Endothelial cell of umbilical vein (primary cell): ENCODE data around the gene IL17REL.

Experiments
- CTCF ChIP-seq, 2 donors: IDR thresholded peaks; 1 replicate in 1 of 2; 2 replicates in 1 of 2; pipeline ENCODE4 v1.5.1; 2011; ENCODE audit warnings: low read length in 2 of 2, mild to moderate bottlenecking in 2 of 2, moderate library complexity in 2 of 2, control low read depth in 1 of 2, inconsistent platforms in 1 of 2, low read depth in 1 of 2; ENCODE audit not compliant: insufficient read depth in 1 of 2; ENCODE audit errors: extremely low read depth in 1 of 2
- EZH2 ChIP-seq: IDR thresholded peaks from 2 replicates; pipeline ENCODE4 v1.6.1; 2012; ENCODE audit warnings: borderline replicate concordance, low read depth, mild to moderate bottlenecking, moderate library complexity, low read length, inconsistent platforms; ENCODE audit not compliant: severe bottlenecking
- POLR2A ChIP-seq: IDR thresholded peaks from 2 replicates; pipeline ENCODE4 v1.6.1; 2012; ENCODE audit warnings: low read depth, mild to moderate bottlenecking, control low read depth, low read length

GRCh38 chr22:49962012-49962750 lies 50.4 kb downstream of the IL17REL start:
- TF ChIP-seq CTCF (IDR thresholded peaks at IDR 0.05; ENCODE audit: extremely low read depth in 1 of 2, insufficient read depth in 1 of 2, low read depth in 1 of 2, low read length in 2 of 2), result no peak
- peak; percentile 63 for TF ChIP-seq POLR2A
- no peak for TF ChIP-seq EZH2
